8988T (cell line): ENCODE measurements around the gene ACP1.
"Not testable (repeated sequence)": the region's sequence is repeated elsewhere in the genome, so short reads cannot be mapped to it uniquely, and the experiment has no call there.

Experiments used
- DNase-seq: peaks from one replicate; pipeline ENCODE4 v3.0.0; 2011

The ACP1 gene

DNA sequence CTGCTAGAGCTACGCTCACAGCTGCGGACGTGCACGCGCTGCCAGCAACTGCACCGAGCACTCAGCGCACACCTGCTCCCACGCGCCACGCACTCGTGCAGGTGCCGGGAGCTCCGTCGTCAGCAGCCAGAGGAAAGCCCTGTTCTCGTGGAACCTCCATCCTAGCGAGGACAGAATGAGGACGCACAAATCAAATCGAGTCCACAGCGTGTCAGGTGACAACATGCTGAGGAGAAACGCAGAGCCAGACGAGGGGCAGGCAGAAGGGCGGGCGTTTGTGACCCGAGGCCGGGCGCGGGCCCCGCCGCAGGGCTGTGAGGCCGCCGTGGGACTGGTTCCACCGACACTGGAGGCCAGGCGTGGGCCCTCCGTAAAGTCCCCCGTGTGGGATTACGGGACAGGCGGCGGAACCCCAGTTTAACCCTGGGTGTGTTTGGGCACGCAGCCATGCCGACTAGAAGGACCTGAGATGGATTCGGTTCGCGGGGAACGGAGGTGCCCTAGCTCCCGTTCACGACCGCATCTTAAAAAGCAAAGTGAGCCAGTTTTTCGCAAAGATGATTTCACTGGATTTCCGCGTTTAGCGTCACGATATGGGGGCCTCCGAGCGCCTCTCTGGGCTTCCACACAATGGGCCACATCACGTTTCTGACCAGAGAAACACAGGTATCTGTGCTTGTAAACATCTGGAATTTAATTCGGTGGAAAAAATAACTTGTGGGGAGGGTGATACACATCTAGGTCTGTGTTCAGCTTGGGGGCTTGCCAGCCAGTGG lies 50.0 kb downstream of the ACP1 start:
- DNase-seq = no peak

DNA sequence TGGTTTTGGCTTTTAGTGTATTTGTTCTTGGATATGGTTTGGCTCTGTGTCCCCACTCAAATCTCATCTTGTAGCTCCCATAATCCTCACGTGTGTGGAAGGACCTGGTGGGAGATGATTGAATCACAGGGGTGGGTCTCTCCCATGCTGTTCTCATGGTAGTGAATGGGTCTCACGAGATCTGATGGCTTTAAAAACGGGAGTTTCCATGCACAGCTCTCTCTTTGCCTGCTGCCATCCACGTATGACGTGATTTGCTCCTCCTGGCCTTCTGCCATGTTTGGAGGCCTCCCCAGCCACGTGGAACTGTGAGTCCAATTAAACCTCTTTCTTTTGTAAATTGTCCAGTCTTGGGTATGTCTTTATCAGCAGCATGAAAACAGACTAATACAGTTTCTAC lies 51.2 kb downstream of the ACP1 start:
- DNase-seq = not testable (repeated sequence)

- no peak for DNase-seq
Measured at GRCh38 chr2:316381-316780, 51.6 kb downstream of the ACP1 start.

- DNase-seq = peak; percentile 57
Measured at GRCh38 chr2:317501-318424, 53.0 kb downstream of the ACP1 start.

- no peak for DNase-seq
Measured at GRCh38 chr2:319059-319600, 54.4 kb downstream of the ACP1 start.

- no peak for DNase-seq
Measured at GRCh38 chr2:320561-320960, 55.8 kb downstream of the ACP1 start.

- no peak for DNase-seq
Measured at GRCh38 chr2:322326-322725, 57.6 kb downstream of the ACP1 start.

DNA sequence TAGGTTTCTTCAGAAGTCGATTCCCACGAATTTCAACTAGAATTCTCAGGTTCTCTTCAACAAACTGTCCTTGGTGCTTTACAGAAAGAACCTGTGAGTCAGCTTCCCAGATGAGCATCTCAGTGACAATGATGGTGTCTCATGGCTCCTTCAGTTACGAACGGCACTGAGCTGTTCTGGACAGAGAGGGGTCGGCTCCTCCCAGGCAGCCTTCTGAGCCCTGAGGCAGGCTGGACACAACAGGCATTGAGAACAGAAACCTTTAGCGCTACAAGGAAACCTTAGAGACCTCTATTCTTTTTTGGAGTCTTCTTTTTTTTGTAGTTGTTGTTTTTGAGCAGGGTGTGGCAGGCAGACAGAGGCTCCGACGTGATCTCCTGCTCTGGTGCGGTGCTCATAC lies 58.3 kb downstream of the ACP1 start:
- no peak for DNase-seq
